Measurements from ENCODE around the gene FAM210A.

- TF ChIP-seq CTCF (IDR thresholded peaks at IDR 0.05; ENCODE audit: low read length), result no peak
- no peak for TF ChIP-seq EZH2phosphoT487 (IDR thresholded peaks at IDR 0.05; ENCODE audit: low read length)
- no peak for TF ChIP-seq EZH2 (optimal IDR thresholded peaks at IDR 0.05; ENCODE audit: low read depth, low read length)
Observed at GRCh38 chr18:13700153-13700552, 26.2 kb downstream of the FAM210A start.
